Measurements from ENCODE around the gene IFRD1.
"Not testable (repeated sequence)": the region's sequence is repeated elsewhere in the genome, so short reads cannot be mapped to it uniquely, and the experiment has no call there.

The IFRD1 gene

DNA sequence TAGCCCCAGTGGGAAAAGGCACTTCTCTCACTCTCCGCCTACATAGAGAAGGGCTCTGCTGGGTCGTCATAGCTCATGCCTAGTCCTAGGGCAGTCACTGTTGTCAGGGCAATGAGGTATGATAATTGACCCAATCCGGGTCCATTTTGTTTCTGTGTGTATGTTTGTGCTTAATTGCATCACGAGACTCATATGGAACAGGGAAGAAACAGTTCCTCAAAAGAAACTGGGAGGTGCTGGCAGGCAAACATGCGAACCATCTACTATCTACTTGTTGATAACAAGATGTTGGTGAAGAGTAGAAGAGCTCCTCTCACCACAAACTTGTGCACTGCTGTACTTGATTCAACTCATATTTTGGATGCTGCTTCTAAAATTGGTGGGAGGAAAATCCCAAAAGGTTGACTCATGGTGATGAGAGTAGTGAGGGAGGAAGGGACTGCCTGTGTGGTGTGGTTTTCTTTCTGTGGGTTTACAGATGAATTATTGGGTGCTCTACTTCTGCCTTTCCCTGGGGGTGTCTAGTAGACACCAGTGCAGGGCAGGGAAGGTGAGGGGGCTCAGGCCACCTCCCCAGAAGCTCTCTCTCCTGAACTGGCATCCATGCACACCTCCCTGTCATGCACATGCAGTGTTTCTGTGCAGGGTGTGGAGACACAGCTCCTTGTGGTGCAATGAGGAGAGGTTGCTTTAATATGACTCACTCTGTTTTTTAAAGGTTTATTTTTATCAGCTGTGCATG is 59.9 kb downstream of the IFRD1 start:
- Mint-ChIP-seq H3K36me3 (ENCODE audit: low read depth) (no peaks in the 10 kb centered on the region), H3K27ac (peak overlapping the region in 1 of 3 experiments; percentile 23), H3K4me3 (peak overlapping the region in 1 of 3 experiments; percentile 37), H3K4me1 (peaks cover 47% of the 10 kb centered on the region), H3K27me3 (ENCODE audit: low read depth) (peaks cover 14% of the 10 kb centered on the region), H3K9me3 (no peaks in the 10 kb centered on the region)
- TF ChIP-seq CTCF (IDR thresholded peaks at IDR 0.05; ENCODE audit: unreplicated experiment in 3 of 3), result no peak

DNA sequence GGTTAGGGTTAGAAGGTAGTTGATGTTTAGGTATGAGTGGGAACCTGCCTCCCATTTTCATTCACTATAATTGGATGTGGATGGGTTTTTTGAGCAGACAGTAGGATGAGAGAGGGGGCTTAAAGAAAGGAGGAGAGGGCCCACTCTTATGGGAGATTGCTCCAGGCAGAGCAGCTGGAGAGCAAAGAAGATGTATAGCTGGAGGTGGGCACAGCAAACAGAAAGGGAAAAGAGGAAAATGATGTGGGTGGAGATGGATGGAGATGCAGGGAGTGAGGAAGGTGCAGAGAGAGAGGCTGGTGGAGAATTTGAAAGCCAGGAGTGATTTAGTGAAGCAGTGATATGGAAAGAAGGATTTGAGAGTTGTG is 60.5 kb downstream of the IFRD1 start:
- Mint-ChIP-seq H3K4me3 (no peak overlapping the region), H3K27me3 (ENCODE audit: low read depth) (peaks cover 18% of the 10 kb centered on the region), H3K27ac (no peak overlapping the region), H3K4me1 (peaks cover 42% of the 10 kb centered on the region), H3K36me3 (ENCODE audit: low read depth) (no peaks in the 10 kb centered on the region), H3K9me3 (no peaks in the 10 kb centered on the region)
- no peak for TF ChIP-seq CTCF (IDR thresholded peaks at IDR 0.05; ENCODE audit: unreplicated experiment in 3 of 3)

- TF ChIP-seq CTCF (IDR thresholded peaks at IDR 0.05; ENCODE audit: unreplicated experiment in 3 of 3), result no peak
- Mint-ChIP-seq H3K4me1 (peaks cover 36% of the 10 kb centered on the region), H3K36me3 (ENCODE audit: low read depth) (no peaks in the 10 kb centered on the region), H3K27ac (no peak overlapping the region), H3K27me3 (ENCODE audit: low read depth) (peaks cover 15% of the 10 kb centered on the region), H3K9me3 (no peaks in the 10 kb centered on the region), H3K4me3 (no peak overlapping the region)
These were observed 61.4 kb downstream of the IFRD1 start for GRCh38 chr7:112511451-112512202.

DNA sequence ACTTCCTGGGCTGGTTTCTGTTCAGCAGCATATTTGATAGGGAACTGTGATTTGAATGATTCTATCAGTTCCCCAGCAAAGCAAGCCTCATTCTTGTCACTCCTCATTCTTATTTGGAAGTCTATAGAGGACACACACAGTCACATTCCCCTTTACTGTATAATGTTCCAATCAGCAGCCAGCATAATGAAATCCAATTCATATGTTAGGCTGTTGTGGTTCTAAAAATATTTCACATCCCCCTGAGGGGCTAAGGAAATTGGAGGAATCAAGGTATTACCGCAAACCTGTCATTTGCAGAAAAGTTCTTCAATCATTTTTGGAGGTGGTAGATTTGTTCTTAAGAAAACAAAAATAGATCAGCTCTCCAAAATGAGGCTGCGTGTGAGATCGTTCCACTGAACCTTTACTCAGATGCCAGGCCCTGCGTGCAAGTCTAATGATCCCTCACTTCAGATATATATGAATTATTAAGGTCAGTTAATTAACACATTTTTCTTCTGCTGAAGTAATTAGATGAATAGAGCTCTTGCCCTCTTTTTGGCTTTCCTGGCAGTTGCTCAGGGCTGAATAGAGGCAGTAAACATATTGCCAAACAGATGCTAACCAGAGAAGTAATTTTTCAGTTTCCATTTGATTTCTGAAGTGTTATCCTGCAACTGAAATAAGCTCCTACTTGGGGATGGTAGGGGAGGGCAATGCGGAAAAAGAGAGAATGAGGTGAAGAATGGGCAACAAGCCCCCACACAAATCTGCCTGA is 62.4 kb downstream of the IFRD1 start:
- no peaks in the 10 kb centered on the region for H3K36me3 Mint-ChIP-seq (ENCODE audit: low read depth)
- peaks cover 15% of the 10 kb centered on the region for H3K27me3 Mint-ChIP-seq (ENCODE audit: low read depth)

DNA sequence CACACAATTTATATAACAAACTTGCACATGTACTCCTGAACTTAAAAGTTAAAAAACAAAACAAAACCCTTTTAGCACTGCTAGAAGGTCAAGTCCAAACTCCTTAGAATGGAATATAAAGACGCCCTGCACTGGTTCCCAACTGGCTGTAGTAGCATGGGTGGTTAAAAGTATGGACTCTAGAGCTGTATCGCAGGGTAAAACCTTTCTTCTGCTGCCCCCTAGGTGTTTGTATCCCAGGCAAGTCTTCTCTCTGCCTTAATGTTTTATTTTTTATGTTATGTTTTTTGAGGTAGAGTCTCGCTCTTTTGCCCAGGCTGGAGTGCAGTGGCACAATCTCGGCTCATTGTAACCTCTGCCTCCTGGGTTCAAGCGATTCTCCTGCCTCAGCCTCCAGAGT is 65.7 kb downstream of the IFRD1 start:
- H3K9me3 Mint-ChIP-seq, result no peaks in the 10 kb centered on the region
- H3K4me1 Mint-ChIP-seq, result peaks cover 8% of the 10 kb centered on the region
- H3K4me3 Mint-ChIP-seq, result no peak overlapping the region
- H3K27me3 Mint-ChIP-seq (ENCODE audit: low read depth), result peaks cover 10% of the 10 kb centered on the region
- no peaks in the 10 kb centered on the region for H3K36me3 Mint-ChIP-seq (ENCODE audit: low read depth)
- H3K27ac Mint-ChIP-seq, result no peak overlapping the region
- TF ChIP-seq CTCF (IDR thresholded peaks at IDR 0.05; ENCODE audit: unreplicated experiment in 3 of 3), result no peak

More for the DNA sequence above, 62.4 kb downstream of the IFRD1 start:
- Mint-ChIP-seq H3K4me3 (no peak overlapping the region), H3K27ac (no peak overlapping the region), H3K4me1 (peaks cover 36% of the 10 kb centered on the region), H3K9me3 (no peaks in the 10 kb centered on the region)
- no peak for TF ChIP-seq CTCF (IDR thresholded peaks at IDR 0.05; ENCODE audit: unreplicated experiment in 3 of 3)

- not testable (repeated sequence) for H3K4me1 Mint-ChIP-seq; H3K4me3 Mint-ChIP-seq; H3K36me3 Mint-ChIP-seq (ENCODE audit: low read depth); H3K9me3 Mint-ChIP-seq; H3K27ac Mint-ChIP-seq
- peaks cover 10% of the 10 kb centered on the region for H3K27me3 Mint-ChIP-seq (ENCODE audit: low read depth)
These were observed 66.2 kb downstream of the IFRD1 start for GRCh38 chr7:112516418-112516817.
